ENCODE measurements around the gene EFNB1.
A peak's percentile ranks its signal among the peaks of the same experiment; 100 is the strongest.
"Not testable (repeated sequence)": the region's sequence is repeated elsewhere in the genome, so short reads cannot be mapped to it uniquely, and the experiment has no call there.

Gene EFNB1

GRCh38 chrX:68828740-68829581 is at the start of gene EFNB1:
TSS of gene EFNB1 (plus strand) at chrX:68829021. CDS start at chrX:68829777, 756 bp downstream.
- H3K4me3 ChIP-seq (ENCODE audit: low read depth in 1 of 5, low read length in 5 of 5): peak within 1 kb of the TSS; percentile 70 to 85 (median 79)

GRCh38 chrX:68781295-68781694 is 47.5 kb upstream of the EFNB1 start:
- H3K9ac ChIP-seq (ENCODE audit: low read length in 5 of 5); H3K36me3 ChIP-seq (ENCODE audit: control insufficient read depth in 5 of 5, insufficient read depth in 5 of 5, low read length in 5 of 5); H3K4me1 ChIP-seq (ENCODE audit: control insufficient read depth in 5 of 5, insufficient read depth in 5 of 5, low read length in 5 of 5); H3K27me3 ChIP-seq (ENCODE audit: control insufficient read depth in 5 of 5, insufficient read depth in 4 of 5, low read length in 5 of 5); H3K9me3 ChIP-seq (ENCODE audit: control insufficient read depth in 5 of 5, low read length in 5 of 5); H3K27ac ChIP-seq (ENCODE audit: low read depth, low read length); H3K4me3 ChIP-seq (ENCODE audit: low read depth in 1 of 5, low read length in 5 of 5): not testable (repeated sequence)

More at GRCh38 chrX:68828740-68829581, at the start of gene EFNB1:
- H3K27ac ChIP-seq (ENCODE audit: low read depth, low read length): peak within 1 kb of the TSS; percentile 82
- peaks cover 4 to 39% (median 26%) of the 10 kb centered on the region in 5 donors for H3K4me1 ChIP-seq (ENCODE audit: control insufficient read depth in 5 of 5, insufficient read depth in 5 of 5, low read length in 5 of 5)
- H3K9ac ChIP-seq (ENCODE audit: low read length in 5 of 5): peak within 1 kb of the TSS; percentile 26 to 83 (median 71)
- peaks cover 3 to 32% (median 21%) of the 10 kb centered on the region in 5 donors for H3K27me3 ChIP-seq (ENCODE audit: control insufficient read depth in 5 of 5, insufficient read depth in 4 of 5, low read length in 5 of 5)
- H3K9me3 ChIP-seq (ENCODE audit: control insufficient read depth in 5 of 5, low read length in 5 of 5): peaks cover 0 to 3% (median 0%) of the 10 kb centered on the region in 5 donors
- H3K36me3 ChIP-seq (ENCODE audit: control insufficient read depth in 5 of 5, insufficient read depth in 5 of 5, low read length in 5 of 5): peaks cover 0 to under 1% (median 0%) of the 10 kb centered on the region in 5 donors

- H3K4me1 ChIP-seq (ENCODE audit: control insufficient read depth in 5 of 5, insufficient read depth in 5 of 5, low read length in 5 of 5): peaks cover 0 to 3% (median 0%) of the 10 kb centered on the region in 5 donors
- no peak overlapping the region for H3K27ac ChIP-seq (ENCODE audit: low read depth, low read length)
- peaks cover 0 to 13% (median 0%) of the 10 kb centered on the region in 5 donors for H3K27me3 ChIP-seq (ENCODE audit: control insufficient read depth in 5 of 5, insufficient read depth in 4 of 5, low read length in 5 of 5)
- H3K9ac ChIP-seq (ENCODE audit: low read length in 5 of 5): no peak overlapping the region
- no peaks in the 10 kb centered on the region for H3K36me3 ChIP-seq (ENCODE audit: control insufficient read depth in 5 of 5, insufficient read depth in 5 of 5, low read length in 5 of 5)
- no peak overlapping the region for H3K4me3 ChIP-seq (ENCODE audit: low read depth in 1 of 5, low read length in 5 of 5)
- peaks cover 0 to 4% (median 0%) of the 10 kb centered on the region in 5 donors for H3K9me3 ChIP-seq (ENCODE audit: control insufficient read depth in 5 of 5, low read length in 5 of 5)
These were observed 44.0 kb upstream of the EFNB1 start for GRCh38 chrX:68784816-68785215.

- not testable (repeated sequence) for H3K27ac ChIP-seq (ENCODE audit: low read depth, low read length); H3K9me3 ChIP-seq (ENCODE audit: control insufficient read depth in 5 of 5, low read length in 5 of 5); H3K36me3 ChIP-seq (ENCODE audit: control insufficient read depth in 5 of 5, insufficient read depth in 5 of 5, low read length in 5 of 5); H3K9ac ChIP-seq (ENCODE audit: low read length in 5 of 5); H3K4me3 ChIP-seq (ENCODE audit: low read depth in 1 of 5, low read length in 5 of 5); H3K4me1 ChIP-seq (ENCODE audit: control insufficient read depth in 5 of 5, insufficient read depth in 5 of 5, low read length in 5 of 5)
- H3K27me3 ChIP-seq (ENCODE audit: control insufficient read depth in 5 of 5, insufficient read depth in 4 of 5, low read length in 5 of 5): peaks cover 0 to 13% (median 5%) of the 10 kb centered on the region in 5 donors
These were observed 42.2 kb upstream of the EFNB1 start for GRCh38 chrX:68786581-68786980.

GRCh38 chrX:68789966-68790365 is 38.9 kb upstream of the EFNB1 start:
- no peaks in the 10 kb centered on the region for H3K36me3 ChIP-seq (ENCODE audit: control insufficient read depth in 5 of 5, insufficient read depth in 5 of 5, low read length in 5 of 5)
- H3K27ac ChIP-seq (ENCODE audit: low read depth, low read length): no peak overlapping the region
- no peak overlapping the region for H3K4me3 ChIP-seq (ENCODE audit: low read depth in 1 of 5, low read length in 5 of 5)
- H3K4me1 ChIP-seq (ENCODE audit: control insufficient read depth in 5 of 5, insufficient read depth in 5 of 5, low read length in 5 of 5): peaks cover 0 to 3% (median 0%) of the 10 kb centered on the region in 5 donors
- peaks cover 0 to 4% (median 0%) of the 10 kb centered on the region in 5 donors for H3K9me3 ChIP-seq (ENCODE audit: control insufficient read depth in 5 of 5, low read length in 5 of 5)
- no peak overlapping the region for H3K9ac ChIP-seq (ENCODE audit: low read length in 5 of 5)
- H3K27me3 ChIP-seq (ENCODE audit: control insufficient read depth in 5 of 5, insufficient read depth in 4 of 5, low read length in 5 of 5): peaks cover 0 to 23% (median 12%) of the 10 kb centered on the region in 5 donors

- peaks cover 0 to 3% (median 0%) of the 10 kb centered on the region in 5 donors for H3K4me1 ChIP-seq (ENCODE audit: control insufficient read depth in 5 of 5, insufficient read depth in 5 of 5, low read length in 5 of 5)
- peaks cover 0 to 4% (median 0%) of the 10 kb centered on the region in 5 donors for H3K9me3 ChIP-seq (ENCODE audit: control insufficient read depth in 5 of 5, low read length in 5 of 5)
- H3K36me3 ChIP-seq (ENCODE audit: control insufficient read depth in 5 of 5, insufficient read depth in 5 of 5, low read length in 5 of 5): no peaks in the 10 kb centered on the region
- no peak overlapping the region for H3K27ac ChIP-seq (ENCODE audit: low read depth, low read length)
- H3K4me3 ChIP-seq (ENCODE audit: low read depth in 1 of 5, low read length in 5 of 5): no peak overlapping the region
- H3K9ac ChIP-seq (ENCODE audit: low read length in 5 of 5): no peak overlapping the region
- peaks cover 5 to 32% (median 17%) of the 10 kb centered on the region in 5 donors for H3K27me3 ChIP-seq (ENCODE audit: control insufficient read depth in 5 of 5, insufficient read depth in 4 of 5, low read length in 5 of 5)
These were observed 36.7 kb upstream of the EFNB1 start for GRCh38 chrX:68792083-68792482.

GRCh38 chrX:68794461-68794860 is 34.4 kb upstream of the EFNB1 start:
- no peak overlapping the region for H3K27ac ChIP-seq (ENCODE audit: low read depth, low read length)
- peaks cover 5 to 26% (median 17%) of the 10 kb centered on the region in 5 donors for H3K27me3 ChIP-seq (ENCODE audit: control insufficient read depth in 5 of 5, insufficient read depth in 4 of 5, low read length in 5 of 5)
- H3K36me3 ChIP-seq (ENCODE audit: control insufficient read depth in 5 of 5, insufficient read depth in 5 of 5, low read length in 5 of 5): no peaks in the 10 kb centered on the region
- no peaks in the 10 kb centered on the region for H3K4me1 ChIP-seq (ENCODE audit: control insufficient read depth in 5 of 5, insufficient read depth in 5 of 5, low read length in 5 of 5)
- H3K9ac ChIP-seq (ENCODE audit: low read length in 5 of 5): no peak overlapping the region
- peaks cover 0 to 11% (median 9%) of the 10 kb centered on the region in 5 donors for H3K9me3 ChIP-seq (ENCODE audit: control insufficient read depth in 5 of 5, low read length in 5 of 5)
- no peak overlapping the region for H3K4me3 ChIP-seq (ENCODE audit: low read depth in 1 of 5, low read length in 5 of 5)

GRCh38 chrX:68795741-68796140 is 33.1 kb upstream of the EFNB1 start:
- Histone ChIP-seq H3K27me3 (ENCODE audit: control insufficient read depth in 5 of 5, insufficient read depth in 4 of 5, low read length in 5 of 5) (peaks cover 7 to 27% (median 21%) of the 10 kb centered on the region in 5 donors), H3K9me3 (ENCODE audit: control insufficient read depth in 5 of 5, low read length in 5 of 5) (peaks cover 0 to 13% (median 9%) of the 10 kb centered on the region in 5 donors), H3K4me3 (ENCODE audit: low read depth in 1 of 5, low read length in 5 of 5) (no peak overlapping the region), H3K36me3 (ENCODE audit: control insufficient read depth in 5 of 5, insufficient read depth in 5 of 5, low read length in 5 of 5) (no peaks in the 10 kb centered on the region), H3K4me1 (ENCODE audit: control insufficient read depth in 5 of 5, insufficient read depth in 5 of 5, low read length in 5 of 5) (no peaks in the 10 kb centered on the region), H3K9ac (ENCODE audit: low read length in 5 of 5) (no peak overlapping the region), H3K27ac (ENCODE audit: low read depth, low read length) (no peak overlapping the region)

GRCh38 chrX:68798400-68798799 is 30.4 kb upstream of the EFNB1 start:
- H3K4me3 ChIP-seq (ENCODE audit: low read depth in 1 of 5, low read length in 5 of 5); H3K27ac ChIP-seq (ENCODE audit: low read depth, low read length); H3K4me1 ChIP-seq (ENCODE audit: control insufficient read depth in 5 of 5, insufficient read depth in 5 of 5, low read length in 5 of 5); H3K9ac ChIP-seq (ENCODE audit: low read length in 5 of 5); H3K36me3 ChIP-seq (ENCODE audit: control insufficient read depth in 5 of 5, insufficient read depth in 5 of 5, low read length in 5 of 5): not testable (repeated sequence)
- H3K27me3 ChIP-seq (ENCODE audit: control insufficient read depth in 5 of 5, insufficient read depth in 4 of 5, low read length in 5 of 5): peaks cover 10 to 29% (median 18%) of the 10 kb centered on the region in 5 donors
- peaks cover 0 to 13% (median 6%) of the 10 kb centered on the region in 5 donors for H3K9me3 ChIP-seq (ENCODE audit: control insufficient read depth in 5 of 5, low read length in 5 of 5)

GRCh38 chrX:68801737-68802290 is 27.0 kb upstream of the EFNB1 start:
- Histone ChIP-seq H3K36me3 (ENCODE audit: control insufficient read depth in 5 of 5, insufficient read depth in 5 of 5, low read length in 5 of 5) (no peaks in the 10 kb centered on the region), H3K9me3 (ENCODE audit: control insufficient read depth in 5 of 5, low read length in 5 of 5) (peaks cover 0 to 13% (median 6%) of the 10 kb centered on the region in 5 donors), H3K27me3 (ENCODE audit: control insufficient read depth in 5 of 5, insufficient read depth in 4 of 5, low read length in 5 of 5) (peaks cover 5 to 22% (median 14%) of the 10 kb centered on the region in 5 donors), H3K27ac (ENCODE audit: low read depth, low read length) (no peak overlapping the region), H3K4me1 (ENCODE audit: control insufficient read depth in 5 of 5, insufficient read depth in 5 of 5, low read length in 5 of 5) (no peaks in the 10 kb centered on the region), H3K9ac (ENCODE audit: low read length in 5 of 5) (no peak overlapping the region), H3K4me3 (ENCODE audit: low read depth in 1 of 5, low read length in 5 of 5) (no peak overlapping the region)

Data from subcutaneous abdominal adipose tissue (tissue), 5 donors.